Measurements from ENCODE around the gene APBA2.

The APBA2 gene

DNA sequence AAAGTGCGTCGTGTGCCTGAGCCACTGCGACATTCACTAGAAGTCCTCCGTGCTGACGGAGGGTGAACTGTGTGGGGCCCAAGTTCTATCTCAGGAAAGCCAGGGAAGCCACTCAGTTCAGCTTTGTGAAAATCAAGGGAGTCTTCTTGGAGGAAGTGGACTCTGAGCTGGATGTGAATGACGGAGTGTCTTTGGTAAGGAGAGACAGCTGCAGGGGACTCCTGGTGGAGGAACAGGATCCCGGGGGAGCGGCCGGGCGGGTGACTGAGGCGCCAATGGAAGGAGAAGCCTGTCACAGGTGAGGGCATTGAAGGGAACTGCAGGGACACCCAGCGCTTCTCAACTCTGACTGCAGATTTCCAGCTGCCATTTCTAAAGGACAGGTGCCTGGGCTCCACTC lies 75.6 kb downstream of the APBA2 start:
- DNase-seq = no peak

DNA sequence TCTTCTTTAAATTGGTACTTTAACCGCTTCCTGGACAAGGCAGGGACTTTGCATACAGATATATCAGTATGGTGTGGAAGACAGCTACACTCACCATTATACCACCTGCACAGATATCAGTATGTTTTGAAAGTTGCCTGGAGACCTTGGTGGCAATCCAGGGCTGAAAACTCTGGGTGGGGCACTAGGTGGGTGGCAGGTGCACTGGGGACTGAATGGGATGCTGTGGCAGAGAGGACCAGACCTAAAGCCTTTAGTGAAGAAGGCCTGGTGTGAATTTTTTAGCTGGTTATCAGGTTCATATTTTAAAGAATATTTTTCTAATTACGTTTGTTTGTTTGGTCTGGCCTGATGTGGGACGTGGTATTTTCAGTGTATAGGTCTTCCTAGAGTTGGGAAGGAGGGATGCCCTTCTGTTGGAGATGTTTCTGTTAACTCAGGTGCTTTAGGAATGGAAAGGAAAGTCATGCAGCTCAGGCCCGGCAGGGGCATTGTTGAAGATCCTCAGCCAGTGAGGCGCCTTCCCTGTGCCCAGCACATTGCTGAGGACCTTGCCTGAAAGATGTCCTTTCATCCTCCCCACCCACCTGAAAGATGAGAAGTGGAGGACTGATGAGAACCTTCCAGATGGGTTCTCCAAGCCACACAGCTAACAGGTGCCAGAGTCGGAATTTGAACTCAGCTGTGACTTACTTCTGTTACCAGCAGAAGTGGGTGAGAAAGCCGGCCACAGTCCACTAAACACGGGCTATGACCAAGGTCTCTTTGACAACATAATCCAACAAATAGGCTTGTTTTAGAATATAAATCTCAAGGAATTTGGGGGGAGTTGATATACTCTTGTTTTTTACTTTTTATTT lies 77.3 kb downstream of the APBA2 start:
- no peak for DNase-seq

DNA sequence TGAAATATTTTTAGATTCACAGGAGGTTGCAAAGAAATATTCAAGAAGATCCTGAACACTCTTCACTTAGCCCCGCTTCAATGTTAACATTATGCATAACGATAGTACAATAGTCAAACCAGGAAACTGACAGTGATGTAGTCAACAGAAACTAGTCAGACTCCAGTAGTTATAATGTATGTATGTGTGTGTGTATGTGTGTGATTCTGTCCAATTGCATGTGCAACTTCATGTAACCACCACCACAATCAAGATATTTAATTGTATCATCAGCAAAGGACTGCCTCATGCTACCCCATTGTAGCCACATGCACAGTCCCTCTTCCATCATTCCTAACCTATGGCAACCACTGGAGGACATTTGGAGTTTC lies 77.9 kb downstream of the APBA2 start:
- DNase-seq = no peak

DNA sequence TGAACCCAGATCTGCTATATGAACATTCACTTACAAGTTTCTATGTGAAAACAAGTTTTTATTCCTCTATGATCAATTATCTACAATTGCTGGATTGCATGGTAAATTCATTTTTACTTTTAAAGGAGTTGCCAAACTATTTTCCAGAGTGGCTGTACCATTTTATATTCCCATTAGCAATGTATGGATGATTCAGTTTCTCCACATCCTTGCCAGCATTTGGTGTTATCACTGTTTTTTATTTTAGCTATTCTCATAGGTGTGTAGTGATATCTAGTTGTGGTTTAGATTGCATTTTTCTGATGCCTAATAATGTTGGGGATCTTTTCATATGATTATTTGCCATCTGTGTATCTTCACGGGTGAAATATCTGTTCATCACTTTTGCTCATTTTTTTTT lies 78.3 kb downstream of the APBA2 start:
- no peak for DNase-seq

DNA sequence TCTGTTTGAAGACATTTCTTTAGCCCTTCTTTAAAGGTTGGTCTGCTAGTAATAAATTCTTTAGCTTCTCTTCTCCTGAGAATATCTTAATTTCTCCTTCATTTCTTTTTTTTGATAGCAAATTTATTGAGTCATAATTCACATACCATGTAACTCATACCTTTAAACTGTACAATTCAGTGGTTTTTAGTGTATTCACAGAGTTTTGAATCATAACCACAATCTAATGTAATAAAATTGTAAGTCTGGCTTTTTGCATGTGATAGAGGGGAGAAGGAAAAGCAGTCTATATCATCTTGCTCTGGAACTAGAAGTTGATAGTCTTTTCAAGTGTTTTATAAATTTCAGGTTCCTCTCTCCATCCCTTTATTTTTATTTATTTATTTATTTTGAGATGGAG lies 81.3 kb downstream of the APBA2 start:
- DNase-seq = no peak

DNA sequence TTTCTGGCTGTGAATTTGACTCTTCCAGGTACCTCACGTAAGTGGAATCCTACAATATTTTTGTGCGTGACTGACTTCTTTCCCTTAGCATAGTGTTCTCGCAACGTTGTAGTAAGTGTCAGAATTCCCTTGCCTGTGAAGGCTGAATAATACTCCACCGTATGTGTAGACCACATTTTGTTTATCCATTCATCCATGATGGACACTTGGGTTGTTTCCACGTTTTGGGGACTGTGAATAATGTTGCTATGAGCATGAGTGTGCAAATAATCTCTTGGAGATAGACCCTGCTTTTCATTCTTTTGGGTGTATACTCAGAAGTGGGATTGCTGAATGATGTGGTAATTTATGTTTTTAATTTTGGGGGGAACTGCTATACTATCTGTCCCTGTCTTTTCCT lies 82.2 kb downstream of the APBA2 start:
- DNase-seq = no peak

DNA sequence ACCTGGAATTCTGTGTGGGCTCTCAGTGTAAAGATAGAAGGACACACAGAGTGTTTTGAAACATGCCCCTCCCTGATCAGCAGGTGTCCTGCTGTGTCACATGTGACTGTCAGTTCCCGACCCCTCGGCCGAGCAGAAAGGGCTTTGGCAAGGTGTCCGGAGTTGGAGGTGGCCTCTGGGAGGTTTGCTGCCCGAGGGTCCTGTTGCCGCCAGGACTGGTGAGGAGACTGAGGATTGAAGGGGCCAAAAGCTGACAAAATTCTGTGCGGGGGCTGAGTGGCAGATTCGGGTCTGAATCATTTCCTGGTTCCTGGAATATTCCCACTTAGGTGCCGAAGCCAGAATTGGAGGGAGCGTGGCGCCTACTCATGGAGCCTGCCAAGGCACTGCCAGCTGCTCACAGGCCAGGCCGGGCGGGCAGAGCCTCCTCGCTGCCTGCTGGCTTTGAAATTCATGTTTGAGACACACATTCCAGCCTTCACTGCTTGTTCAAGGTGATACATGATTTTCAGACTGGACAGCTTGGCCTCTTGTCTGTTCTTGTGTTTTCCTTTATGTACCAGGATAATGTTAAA lies 83.8 kb downstream of the APBA2 start:
- DNase-seq = no peak

DNA sequence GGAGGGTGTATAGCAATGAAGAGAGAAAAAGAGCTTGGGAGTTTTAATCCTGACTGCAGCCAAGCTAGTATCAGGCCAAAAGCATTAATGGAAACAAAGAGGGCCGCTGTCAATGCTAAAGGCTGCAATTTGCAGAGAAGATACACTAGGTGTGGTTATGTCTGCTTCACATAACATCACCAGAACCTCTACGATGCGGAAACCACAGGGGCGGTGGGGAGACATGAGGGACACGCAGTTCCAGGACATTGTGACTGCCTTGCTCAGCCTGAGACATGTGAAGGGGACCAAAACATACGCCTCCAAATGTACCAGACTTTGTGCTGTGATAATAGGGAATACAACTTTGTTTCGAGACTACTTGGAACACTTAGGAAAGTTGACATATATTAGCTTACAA lies 88.4 kb downstream of the APBA2 start:
- peak; percentile 33 for DNase-seq

DNA sequence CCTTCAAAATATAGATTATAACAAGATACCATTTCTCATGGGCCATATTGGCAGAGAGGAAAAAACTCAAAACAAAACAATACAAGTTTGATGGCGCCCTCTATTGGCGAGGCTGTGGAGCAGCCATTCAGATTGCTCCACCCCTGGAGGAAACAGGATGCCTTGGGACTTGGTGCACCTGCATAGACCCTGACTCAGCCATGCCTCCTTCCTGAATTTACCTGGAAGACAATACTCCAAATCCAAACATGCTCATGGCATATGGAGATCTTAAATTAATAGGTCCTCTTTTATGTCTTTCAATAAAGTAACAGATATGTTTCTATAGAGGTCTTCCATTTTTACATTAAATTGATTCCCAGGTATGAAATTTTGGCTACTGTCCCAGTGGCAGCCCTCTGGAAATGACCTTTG lies 90.0 kb downstream of the APBA2 start:
- peak; percentile 76 for DNase-seq

DNA sequence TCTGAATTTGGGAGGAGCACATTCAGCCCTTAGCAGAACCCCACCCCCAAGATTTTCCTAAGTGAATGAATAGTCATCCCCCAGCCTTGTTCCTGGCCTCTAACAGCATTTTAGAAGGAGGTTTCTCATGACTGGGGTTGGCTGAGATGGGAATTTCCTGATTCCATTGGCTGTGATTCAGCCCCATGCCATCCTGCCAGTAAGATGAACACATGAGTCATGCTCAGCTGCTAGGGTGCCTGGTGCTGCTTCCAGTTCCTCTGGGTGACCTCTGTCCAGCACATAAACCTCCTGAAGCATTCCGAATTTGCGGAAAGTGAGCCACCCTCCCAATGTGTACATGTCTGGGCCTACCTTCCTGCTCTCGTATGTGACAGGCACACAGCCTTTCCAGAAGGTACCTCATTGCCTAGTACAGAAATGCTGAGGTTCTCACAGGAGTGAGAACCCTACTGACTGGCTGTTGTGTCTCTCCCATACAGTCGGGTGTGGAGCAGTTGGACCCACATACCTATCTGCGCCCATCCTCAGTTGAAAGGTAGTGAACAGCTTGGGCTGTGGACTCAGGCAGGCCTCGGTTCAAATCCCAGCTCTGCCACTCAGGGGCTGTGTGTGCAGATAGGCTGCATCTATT lies 91.7 kb downstream of the APBA2 start:
- no peak for DNase-seq

DNA sequence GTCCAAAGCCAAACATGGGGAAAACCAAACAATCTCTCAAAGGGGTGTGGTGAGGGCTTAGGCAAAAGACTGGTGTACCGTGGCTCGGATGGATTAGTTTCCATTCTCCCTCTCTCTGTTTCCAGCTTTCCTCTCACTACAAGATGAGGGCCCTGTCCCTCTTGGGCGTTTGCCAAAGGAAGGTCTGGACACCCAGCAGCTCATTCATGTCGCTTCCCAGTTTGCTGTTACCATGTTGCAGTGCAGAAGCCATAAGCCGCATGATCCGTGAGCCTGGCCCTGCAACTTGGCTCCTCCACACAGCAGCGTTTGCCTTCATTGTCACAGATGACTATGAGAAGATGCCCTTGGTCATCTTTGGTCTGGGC lies 92.2 kb downstream of the APBA2 start:
- no peak for DNase-seq

DNA sequence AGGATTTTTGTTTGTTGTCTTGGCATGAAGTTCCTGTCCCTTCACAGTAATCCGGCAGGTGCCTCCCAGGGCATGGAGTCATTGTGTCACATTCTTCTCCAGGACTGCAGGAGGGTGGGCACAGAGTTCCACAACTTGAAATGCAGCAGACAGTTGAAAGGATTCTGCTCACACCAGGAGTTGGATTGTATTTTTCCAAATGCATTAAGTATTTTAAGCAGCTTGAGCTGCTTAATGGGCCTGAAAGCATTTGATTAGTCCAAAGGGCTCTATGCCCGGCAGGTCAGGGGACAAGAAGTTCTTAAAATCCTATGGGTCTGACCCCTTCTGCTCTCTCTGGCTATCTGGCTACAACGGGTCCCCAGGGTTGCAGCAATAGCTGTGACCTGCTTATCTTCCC lies 92.9 kb downstream of the APBA2 start:
- no peak for DNase-seq

DNA sequence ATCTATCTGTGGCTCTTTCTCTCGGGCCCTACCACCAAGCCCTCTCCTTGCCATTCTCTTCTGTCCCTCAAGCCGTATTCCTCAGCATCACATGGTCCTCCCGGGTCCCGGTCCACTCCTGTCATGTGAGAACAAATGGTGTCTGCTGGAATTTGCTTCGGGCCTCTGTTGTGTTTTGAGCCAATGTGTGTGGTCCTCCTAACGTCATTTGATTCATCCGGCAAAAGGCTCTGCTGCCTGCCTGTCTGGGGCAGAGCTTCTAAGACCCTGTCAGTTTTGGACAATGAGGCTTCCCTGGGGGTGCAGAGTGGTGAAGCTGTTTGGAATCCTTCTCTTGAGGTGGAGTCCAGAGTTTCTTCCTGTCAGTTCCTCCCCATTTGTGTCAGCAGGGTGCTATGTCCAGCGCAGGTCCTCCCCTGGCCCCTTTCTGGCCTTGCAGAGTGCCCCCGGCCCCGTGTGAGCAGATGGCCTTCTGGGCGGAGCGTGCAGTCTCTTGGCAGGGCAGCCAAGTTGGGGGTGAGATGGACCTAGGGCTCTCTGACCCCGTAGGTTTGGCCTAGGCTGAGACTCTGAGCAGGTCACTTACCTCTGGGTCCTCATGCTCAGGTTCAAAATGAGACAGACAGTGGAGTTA lies 93.6 kb downstream of the APBA2 start:
- no peak for DNase-seq

DNA sequence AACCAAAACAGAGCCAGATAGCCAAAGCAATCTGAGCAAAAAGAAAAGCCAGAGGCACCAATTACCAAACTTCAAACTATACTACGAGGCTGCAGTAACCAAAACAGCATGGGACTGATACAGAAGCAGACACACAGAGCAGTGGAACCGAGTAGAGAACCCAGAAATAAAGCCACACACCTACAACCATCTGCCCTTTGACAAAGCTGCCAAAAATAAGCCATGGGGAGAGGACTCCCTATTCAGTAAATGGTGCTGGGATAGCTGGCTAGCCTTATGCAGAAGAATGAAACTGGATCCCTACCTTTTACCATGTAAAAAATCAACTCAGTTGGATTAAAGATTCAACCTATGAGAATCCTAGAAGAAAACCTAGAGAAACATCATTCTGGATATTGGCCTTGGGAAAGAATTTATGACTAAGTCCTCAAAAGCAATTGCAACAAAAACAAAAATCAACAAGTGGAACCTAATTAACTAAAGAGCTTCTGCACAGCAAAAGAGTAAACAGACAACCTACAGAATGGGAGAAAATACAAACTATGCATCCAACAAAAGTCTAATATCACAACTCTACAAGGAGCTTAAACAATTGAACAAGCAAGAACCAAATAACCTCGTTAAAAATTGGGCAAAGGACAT lies 95.1 kb downstream of the APBA2 start:
- no peak for DNase-seq

DNA sequence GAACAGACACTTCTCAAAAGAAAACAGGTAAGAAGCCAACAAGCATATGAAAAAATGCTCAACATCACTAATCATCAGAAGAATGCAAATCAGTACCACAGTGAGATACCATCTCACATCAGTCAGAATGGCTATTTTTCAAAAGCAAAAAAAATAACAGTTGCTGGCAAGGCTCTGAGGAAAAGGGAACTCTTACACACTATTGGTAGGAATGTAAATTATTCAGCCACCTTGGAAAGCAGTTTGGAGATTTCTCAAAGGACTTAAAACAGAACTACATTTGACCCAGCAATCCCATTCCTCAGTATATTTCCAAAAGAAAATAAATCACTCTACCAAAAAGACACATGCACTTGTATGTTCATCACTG lies 95.6 kb downstream of the APBA2 start:
- no peak for DNase-seq

DNA sequence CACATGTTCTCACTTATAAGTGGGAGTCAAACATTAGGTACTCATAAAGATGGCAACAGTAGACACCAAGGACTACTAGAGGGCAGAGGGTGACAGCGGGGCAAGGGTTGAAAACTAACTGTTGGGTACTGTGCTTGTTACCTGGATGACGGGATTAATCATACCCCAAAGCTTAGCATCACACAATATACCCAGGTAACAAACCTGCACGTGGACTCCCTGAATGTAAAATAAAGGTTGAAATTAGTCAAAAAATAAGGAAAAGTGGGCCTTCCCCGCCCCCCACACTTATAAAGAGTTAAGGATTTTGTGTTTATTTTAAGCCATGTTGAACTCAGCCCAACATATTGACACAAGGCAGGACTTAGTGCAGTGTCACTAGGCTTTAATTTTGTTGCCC lies 96.1 kb downstream of the APBA2 start:
- DNase-seq = no peak

DNA sequence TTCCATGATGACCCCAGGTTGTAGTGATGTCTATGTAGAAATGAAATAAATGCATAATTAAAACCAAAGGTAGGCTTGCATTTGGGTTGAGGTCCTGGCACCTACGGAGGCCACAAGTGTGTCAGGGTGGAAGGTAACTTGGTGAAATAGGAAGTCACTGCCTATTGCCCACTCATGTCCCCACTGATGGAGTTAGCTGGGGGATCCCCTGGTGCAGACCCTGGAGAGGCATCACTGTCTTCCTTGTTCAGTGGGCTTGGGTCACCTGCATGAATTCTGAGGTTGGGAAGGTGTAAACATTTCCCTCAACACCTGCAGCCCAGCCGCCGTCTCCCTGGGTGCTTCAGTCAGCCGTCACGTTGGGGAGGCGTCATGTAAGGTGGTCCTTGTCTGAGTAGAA lies 97.1 kb downstream of the APBA2 start:
- no peak for DNase-seq

DNA sequence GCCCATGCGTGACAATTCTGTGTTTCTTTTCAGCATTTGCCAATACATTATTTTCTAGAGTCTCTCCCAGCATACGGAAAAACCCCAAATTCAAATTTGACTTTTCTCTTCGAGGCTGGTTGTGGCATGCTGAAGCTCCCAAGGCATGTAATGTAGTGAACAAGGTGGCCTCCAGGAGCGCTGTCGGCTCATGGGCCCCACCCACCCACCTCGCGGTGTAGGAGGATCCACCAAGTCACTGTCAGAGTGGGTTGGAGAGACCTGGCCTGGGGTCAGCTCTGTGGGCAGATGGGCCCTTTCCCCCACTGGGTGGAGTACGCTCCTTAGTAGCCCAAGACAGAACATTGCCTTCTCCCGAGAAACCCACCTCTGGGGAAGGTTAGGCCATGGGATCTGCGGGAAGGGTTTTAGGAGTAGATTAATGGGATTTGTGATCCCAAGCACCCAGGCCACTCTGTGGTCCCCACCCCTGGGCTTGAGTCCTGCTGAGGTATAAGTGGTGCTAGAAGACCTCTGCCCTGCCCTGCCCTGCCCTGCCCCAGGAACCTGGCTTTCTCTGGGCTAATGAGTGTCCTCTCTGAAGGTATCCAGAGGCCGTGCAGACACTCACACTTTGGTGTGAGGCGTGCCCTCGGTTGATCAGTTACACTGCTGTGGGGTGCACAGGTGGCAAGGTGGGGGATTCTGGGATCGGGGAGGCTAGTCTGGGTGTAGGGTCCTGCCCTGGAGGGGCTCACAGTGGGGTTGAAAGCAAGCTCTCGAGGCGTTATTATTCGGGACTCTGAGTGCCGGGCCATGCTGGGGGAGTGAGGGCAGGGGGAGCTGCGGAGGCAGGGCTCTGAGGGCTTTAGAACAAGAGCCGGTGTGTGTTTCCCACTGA lies 97.9 kb downstream of the APBA2 start:
- no peak for DNase-seq

DNA sequence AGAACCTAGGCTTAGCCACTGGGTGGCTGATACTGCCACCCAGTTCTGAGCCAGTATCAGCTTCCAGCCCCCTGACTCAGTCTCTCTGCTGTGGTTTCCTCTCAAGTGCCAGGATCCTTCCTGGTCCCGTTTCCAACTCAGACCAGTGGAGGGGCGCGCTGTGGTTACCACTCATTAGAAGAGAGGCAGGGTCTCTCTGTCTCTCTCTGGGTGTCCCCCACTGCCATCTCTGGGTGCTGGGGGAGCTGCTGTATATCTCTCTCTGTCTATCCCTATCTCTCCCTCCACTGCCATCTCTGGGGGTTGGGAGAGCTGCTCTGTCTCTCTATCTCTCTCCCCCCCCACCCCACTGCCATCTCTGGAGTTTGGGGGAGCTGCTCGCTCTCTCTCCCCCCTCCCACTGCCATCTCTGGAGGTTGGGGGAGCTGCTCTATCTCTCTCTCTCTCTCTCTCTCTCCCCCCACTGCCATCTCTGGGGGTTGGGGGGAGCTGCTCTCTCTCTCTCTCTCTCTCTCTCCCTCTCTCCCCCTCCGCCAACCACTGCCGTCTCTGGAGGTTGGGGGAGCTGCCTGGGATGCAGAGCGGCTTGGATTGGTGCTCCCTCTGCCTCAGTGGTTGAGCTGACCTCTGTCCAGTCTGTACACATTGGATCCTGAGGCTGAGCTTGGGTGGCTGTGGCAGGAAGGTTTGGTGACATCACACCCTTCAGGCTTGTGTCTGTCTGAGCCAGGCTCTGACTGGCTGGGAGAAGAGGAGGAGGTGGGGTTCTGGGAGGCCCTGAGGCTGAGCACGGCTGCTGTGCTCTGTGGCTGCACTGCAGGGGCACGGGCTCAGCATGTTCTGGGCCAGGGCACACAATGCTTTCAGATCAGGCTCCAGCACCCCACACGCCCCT lies 98.9 kb downstream of the APBA2 start:
- no peak for DNase-seq

DNA sequence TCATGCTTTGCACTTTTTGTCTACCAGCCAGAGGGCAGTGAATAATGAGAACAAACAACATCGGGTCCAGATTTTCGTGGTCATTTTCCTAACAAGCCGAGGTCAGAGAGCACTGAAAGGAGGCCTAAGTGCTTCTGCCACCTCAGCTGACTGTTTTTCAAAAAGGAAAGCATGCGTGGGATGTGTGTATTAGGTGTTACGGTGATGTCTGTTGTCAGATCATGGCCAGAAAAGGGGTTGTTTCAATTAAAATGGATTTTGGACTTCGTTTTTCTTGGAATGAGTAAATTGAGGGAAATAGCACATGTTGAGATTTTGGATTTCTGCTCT lies 99.5 kb downstream of the APBA2 start:
- no peak for DNase-seq

DNA sequence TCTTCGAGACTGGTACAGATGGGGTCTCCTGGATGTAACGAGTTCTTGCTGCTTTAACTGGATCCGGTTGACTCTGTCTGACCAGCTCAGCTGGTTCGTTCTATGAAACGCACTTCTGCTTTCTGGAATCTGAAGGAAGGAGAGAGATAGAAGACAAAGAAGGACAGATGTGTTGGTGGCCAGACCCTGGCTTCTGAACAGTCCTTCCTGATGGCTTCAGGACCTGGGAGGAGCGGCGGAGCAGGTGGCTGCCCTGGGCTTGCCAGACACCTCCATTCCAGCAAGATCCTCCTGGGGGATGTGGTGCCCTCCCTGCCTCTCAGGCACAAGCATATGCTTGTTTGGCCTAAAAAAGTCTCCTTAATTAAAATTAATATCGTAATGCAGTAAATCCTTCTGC lies 99.9 kb downstream of the APBA2 start:
- no peak for DNase-seq

DNA sequence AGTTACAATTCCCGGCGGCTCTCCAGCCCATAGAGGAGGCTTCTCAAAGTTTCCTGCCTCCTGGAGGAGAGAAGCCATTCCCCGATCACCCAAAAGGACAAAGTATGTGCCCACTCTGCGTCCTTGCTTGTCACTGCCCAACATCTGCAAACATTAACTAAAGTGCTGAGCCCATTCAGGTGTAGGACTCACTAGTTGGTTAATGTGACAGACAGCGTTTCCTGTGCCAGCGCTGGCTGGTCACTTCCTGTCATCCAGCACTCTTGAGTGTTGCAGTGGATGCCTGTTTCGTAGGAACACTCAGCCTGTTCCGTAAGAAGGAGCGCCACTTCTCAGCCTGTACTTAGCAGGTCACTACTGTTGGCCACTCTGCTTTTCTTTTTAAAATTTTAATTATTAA lies 100.3 kb downstream of the APBA2 start:
- DNase-seq = peak; percentile 42

Data from CD4-positive, alpha-beta T cell treated with Interleukin-21 for 1 hour (primary cell).